A172 (cell line): Measurements from ENCODE around the gene LANCL2. TPM values are rescaled to one million over a fixed set of nuclear protein-coding genes. Genes with fewer than 3 reads are reported as not detected.
A peak's percentile ranks its signal among the peaks of the same experiment; 100 is the strongest.
"Not testable (repeated sequence)": the region's sequence is repeated elsewhere in the genome, so short reads cannot be mapped to it uniquely, and the experiment has no call there.

Source experiments
- DNase-seq: peaks from one replicate; pipeline ENCODE4 v3.0.0-alpha.2; 2015; ENCODE audit warnings: low spot score
- total RNA-seq: library from RNA; depleted of rRNA; stranded (reverse); fragments of >200 nt; shearing (Covaris generic); gene quantifications from 2 replicates; pipeline ENCODE4 v1.2.3, GENCODE V29; 2014

The LANCL2 gene
- total RNA-seq, 1 experiment from 2014 or later: 27.5 TPM

- no peak for DNase-seq
These were observed 40.9 kb downstream of the LANCL2 start for GRCh38 chr7:55405856-55406541.

DNA sequence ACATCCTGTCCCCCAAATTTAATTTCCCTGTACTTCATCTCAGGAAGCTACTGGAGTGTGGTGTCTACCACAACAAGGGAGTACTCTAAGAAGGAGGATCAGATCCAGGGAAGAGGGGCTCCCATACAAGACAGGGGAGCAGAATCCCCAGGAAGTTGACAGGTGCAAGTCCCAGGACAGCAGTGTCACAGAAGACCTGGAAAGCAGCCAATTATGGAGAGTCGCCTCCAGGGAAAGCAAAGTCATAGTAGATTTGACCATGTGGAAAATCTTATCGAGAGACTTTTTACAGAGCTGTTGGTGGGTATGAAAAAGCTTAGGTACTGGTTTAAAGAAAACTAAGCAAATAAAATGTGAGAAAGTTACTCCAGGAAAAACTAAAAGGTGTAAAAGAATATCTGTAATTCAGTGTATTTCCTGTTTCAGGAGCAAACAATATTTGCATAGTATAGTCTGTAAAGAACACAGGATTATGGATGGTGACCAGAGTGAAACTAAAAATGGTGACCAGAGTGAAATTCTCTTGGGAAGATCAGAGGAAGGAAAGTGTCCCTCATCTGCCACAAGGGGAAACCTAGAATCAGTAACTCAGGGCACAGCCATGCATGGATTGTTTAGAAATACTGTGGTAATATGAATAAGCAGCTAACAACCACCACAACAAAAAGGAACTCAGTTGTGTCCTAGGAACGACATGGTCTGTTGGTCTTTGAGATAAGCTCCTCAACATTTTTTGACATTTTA lies 44.5 kb downstream of the LANCL2 start:
- no peak for DNase-seq

DNA sequence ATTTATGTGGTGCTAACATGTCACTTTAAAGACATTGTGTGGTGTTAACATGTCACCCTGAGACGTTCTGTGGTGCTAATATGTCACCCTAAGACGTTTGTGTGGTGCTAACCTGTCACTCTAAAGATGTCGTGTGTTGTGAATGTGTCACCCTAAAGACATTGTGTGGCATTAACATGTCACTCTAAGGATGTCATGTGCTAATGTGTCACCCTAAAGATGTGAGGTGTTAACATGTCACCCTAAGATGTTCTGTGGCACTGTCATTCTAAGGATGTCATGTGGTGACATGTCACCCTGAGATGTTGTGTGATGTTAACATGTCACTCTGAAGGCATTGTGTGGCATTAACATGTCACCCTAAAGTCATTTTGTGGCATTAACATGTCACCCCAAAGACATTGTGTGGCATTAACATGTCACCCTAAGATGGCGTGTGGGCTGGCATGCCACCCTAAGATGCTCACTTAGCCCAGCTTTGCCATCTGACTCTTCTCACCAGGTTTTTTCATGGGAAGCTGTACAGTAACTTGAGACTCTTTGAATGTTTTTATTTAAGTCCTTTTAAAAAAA lies 45.6 kb downstream of the LANCL2 start:
- no peak for DNase-seq

- DNase-seq: no peak
These were observed 46.7 kb downstream of the LANCL2 start for GRCh38 chr7:55411844-55412243.

DNA sequence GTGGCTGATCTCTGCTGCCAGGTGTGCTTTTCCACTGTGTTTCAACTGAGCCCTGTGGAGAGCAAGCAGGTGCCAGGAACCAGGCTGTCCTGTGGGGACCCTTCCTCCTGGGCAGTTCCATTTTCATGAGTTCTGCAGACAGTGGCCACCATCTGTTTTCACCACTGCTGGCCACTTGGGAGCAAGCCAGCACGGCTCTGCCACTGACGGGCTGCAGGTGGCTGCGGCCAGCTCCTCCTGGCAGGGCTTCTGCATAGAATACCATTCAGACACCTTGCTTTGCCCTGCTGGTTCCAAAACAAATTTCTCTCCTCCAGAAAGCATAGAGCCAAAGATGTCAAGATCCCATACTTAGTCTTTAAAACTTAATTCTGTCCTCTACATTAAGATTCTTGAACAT lies 48.3 kb downstream of the LANCL2 start:
- no peak for DNase-seq

DNA sequence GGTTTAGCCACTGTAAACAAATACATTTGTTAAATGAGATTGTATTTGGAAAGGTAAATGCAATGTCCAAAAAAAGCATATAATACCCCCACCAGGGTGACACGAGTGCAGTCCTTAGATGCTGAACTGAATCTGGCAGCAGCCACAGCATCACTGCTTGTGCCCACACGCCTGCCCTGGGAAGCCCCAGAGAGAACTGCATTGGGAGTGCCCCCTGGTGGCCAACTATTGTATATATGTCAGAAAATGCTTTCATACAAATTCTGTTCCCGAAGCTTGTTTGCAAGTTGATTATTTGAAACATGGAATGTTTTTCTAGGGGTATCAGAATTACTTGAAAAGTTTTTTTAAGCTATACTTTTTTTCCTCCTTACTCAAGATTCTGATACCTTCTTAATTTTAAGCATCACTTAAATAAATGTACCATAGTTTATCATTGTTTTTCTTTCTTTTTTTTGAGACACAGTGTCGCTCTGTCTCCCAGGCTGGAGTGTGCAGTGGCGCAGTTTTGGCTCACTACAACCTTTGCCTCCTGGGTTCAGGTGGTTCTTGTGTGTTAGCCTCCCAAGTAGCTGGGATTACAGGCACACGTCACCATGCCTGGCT lies 50.1 kb downstream of the LANCL2 start:
- peak; percentile 83 for DNase-seq

GRCh38 chr7:55417456-55417855 lies 52.3 kb downstream of the LANCL2 start:
- DNase-seq: not testable (repeated sequence)

DNA sequence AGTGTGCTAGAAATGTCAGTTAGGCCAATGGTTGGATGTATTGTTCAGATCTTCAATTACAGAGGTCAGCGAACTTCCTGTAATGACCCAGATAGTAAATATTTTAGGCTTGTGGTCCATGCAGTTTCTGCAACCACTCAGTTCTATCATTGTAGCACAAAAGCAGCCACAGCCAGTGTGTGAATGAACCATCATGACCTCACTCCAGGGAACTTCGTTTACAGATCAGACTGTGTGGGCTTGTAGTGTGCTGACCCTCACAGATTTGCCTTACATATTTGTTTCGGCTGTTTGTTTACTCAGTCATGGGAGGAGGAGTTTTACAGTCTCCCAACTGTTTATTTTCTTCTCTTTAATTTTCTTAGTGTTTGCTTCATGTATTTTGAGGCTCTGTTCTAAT lies 55.4 kb downstream of the LANCL2 start:
- DNase-seq: no peak

GRCh38 chr7:55423277-55423711 lies 58.2 kb downstream of the LANCL2 start:
- DNase-seq: no peak

GRCh38 chr7:55423891-55424290 lies 58.8 kb downstream of the LANCL2 start:
- DNase-seq: peak; percentile 30

GRCh38 chr7:55425141-55425752 lies 60.1 kb downstream of the LANCL2 start:
- no peak for DNase-seq

DNA sequence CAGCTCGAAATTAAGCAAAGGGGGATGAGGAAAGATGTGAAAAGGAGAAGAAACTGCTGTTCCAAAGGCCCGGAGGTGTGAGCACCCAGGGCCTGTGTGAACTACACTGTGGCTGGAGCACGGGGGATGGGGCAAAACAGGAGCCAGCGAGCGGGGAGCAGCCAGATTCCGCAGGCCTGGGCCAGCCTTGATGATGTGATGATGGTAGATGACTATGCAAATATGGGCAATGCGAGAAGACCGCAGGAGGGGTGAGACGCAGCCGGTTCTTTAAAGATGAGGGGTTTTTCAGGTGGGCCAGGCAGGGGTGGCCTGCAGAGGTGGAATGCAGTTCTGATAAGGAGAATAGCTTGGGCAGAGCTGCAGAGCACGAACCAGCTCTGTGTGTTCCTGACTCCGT lies 61.5 kb downstream of the LANCL2 start:
- DNase-seq: no peak

DNA sequence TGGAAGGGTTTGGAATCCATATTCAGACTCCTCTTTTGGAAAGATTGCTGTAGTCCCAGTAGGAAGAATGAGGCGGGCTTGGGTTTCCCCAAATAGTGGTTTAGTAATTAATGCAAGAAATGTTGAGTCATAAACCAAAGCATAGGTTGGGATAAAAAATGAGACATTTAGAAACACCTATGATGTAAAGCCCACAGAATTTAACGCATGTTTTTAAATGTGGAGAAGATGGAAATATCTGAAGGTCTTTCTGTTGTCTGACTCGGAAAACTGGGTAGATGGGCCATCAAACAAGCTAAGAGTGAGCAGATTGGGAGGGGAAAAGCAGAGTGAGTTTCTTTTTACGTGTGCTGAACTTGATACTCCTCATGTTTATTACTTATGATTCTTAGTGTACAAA lies 62.2 kb downstream of the LANCL2 start:
- DNase-seq: no peak

DNA sequence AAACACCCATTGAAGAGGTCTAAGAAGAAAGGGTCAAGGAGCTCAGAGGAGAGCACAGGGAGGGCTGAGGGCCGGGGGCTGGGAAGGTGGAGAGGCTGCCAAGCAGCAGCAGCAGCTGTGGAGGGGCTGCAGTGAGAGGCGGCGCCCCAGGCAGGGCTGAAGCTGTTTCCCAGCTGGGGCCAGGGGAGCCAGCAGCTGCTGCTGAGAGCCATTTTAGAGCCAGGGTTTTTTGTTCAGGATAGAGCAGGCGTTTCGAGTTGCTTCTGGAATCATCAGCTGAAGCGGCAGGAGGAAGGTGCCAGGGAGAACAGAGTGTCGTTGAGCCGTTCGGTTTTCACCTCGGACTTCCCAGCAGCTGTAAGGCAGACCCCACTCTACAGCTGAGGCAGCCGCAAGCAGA lies 62.7 kb downstream of the LANCL2 start:
- no peak for DNase-seq

- no peak for DNase-seq
These were observed 64.8 kb downstream of the LANCL2 start for GRCh38 chr7:55429835-55430499.

GRCh38 chr7:55431898-55432297 lies 66.8 kb downstream of the LANCL2 start:
- DNase-seq: no peak

GRCh38 chr7:55432506-55432905 lies 67.4 kb downstream of the LANCL2 start:
- no peak for DNase-seq

- DNase-seq: peak; percentile 78
These were observed 68.0 kb downstream of the LANCL2 start for GRCh38 chr7:55432939-55433784.

GRCh38 chr7:55435466-55435865 lies 70.3 kb downstream of the LANCL2 start:
- DNase-seq: no peak

- no peak for DNase-seq
These were observed 71.3 kb downstream of the LANCL2 start for GRCh38 chr7:55436457-55436856.

DNA sequence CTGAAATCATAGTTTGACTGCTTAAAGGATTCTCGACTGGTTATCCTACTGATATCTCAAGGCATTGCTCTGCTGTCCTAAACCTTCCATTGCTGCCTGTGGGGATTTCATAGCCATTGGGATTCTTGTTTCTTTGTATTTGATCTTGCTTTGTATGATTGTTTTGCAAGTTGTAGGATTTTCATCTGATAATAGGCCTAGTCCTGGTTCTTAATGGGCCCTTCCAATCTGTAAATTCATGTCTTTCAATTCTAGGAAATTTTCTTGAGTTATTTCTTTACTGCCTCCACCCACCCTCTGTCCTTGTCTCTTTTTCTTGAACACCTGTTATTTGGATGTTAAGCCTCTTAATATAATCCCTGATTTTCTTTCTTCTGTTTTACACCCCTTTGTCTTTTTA lies 72.2 kb downstream of the LANCL2 start:
- no peak for DNase-seq
